ENCODE measurements around the gene HDAC4. TPM values are rescaled to one million over a fixed set of nuclear protein-coding genes. Genes with fewer than 3 reads are reported as not detected.

HDAC4 gene
- total and polyA plus RNA-seq, 4 donors: 2.9 to 37.2 (median 4.4) TPM

DNA sequence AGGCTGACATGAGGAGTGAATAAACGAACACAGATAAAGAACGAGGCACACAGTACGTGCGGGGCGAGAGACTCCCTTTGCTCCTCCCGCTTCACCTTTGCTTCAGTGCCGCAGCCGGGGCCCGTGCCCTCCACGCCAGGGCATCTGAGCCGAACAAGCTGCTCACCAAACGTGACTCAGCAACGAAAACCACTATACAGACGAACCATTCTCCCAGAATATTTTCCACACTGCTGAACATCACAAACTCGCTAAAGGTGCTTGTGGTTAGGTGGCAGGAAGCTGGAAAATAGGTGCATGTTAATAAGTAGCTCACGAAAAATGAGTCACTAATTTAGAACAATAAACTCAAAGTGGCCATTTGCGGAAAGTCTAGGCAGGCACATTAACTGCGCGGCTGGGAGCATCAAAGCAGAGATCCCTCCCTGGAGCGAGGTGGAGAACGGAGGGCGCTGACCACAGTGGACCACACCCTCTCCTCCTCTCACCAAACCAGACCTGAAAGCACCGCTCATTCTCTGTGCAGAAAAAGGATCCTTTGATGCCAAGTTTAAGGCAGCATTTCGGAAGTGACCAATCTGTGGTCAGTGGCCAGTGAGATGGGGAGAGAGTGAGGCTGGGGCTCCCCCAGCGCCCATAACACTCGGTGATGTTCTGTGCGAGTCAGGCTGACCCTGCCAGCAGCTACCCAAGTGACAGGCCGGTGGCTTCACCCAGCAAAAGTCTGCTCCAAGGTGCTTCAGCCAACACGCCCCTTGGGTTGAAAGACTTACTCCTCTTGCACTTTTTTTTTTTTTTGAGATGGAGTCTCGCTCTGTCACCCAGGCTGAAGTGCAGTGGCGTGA lies 153.2 kb downstream of the HDAC4 start:
- H3K9ac ChIP-seq (ENCODE audit: low read depth in 1 of 2, low read length in 2 of 2): no peak overlapping the region
- DNase-seq (ENCODE audit: low spot score): no peak
- no peak overlapping the region for H3K27ac ChIP-seq (ENCODE audit: low read depth in 1 of 2, low read length in 2 of 2)
- no peaks in the 10 kb centered on the region for H3K27me3 ChIP-seq (ENCODE audit: control insufficient read depth in 4 of 4, insufficient read depth in 4 of 4, low read length in 3 of 4)
- WGBS: 89% methylated on average over 31 of the region's 31 CpGs
- H3K9me3 ChIP-seq (ENCODE audit: control insufficient read depth in 4 of 4, low read length in 3 of 4): no peaks in the 10 kb centered on the region
- TF ChIP-seq HNF4G (IDR thresholded peaks at IDR 0.05) (no peak), GABPA (IDR thresholded peaks at IDR 0.05 in 1 of 2, conservative IDR thresholded peaks at IDR 0.05 in 1 of 2) (no peak), SP1 (IDR thresholded peaks at IDR 0.05) (no peak), EGR1 (IDR thresholded peaks at IDR 0.05; ENCODE audit: low read depth in 2 of 2) (no peak), NR2F2 (IDR thresholded peaks at IDR 0.05) (no peak), YY1 (IDR thresholded peaks at IDR 0.05) (no peak), FOXA2 (IDR thresholded peaks at IDR 0.05) (no peak), FOXA1 (IDR thresholded peaks at IDR 0.05) (no peak), JUND (IDR thresholded peaks at IDR 0.05) (no peak), HNF4A (conservative IDR thresholded peaks at IDR 0.05) (no peak), RXRA (IDR thresholded peaks at IDR 0.05) (no peak)
- TF ChIP-seq, protein P1, sequence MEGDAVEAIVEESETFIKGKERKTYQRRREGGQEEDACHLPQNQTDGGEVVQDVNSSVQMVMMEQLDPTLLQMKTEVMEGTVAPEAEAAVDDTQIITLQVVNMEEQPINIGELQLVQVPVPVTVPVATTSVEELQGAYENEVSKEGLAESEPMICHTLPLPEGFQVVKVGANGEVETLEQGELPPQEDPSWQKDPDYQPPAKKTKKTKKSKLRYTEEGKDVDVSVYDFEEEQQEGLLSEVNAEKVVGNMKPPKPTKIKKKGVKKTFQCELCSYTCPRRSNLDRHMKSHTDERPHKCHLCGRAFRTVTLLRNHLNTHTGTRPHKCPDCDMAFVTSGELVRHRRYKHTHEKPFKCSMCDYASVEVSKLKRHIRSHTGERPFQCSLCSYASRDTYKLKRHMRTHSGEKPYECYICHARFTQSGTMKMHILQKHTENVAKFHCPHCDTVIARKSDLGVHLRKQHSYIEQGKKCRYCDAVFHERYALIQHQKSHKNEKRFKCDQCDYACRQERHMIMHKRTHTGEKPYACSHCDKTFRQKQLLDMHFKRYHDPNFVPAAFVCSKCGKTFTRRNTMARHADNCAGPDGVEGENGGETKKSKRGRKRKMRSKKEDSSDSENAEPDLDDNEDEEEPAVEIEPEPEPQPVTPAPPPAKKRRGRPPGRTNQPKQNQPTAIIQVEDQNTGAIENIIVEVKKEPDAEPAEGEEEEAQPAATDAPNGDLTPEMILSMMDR (IDR thresholded peaks at IDR 0.05; ENCODE audit: low read depth, low read length, missing input control): no peak
- TF ChIP-seq, protein P2, sequence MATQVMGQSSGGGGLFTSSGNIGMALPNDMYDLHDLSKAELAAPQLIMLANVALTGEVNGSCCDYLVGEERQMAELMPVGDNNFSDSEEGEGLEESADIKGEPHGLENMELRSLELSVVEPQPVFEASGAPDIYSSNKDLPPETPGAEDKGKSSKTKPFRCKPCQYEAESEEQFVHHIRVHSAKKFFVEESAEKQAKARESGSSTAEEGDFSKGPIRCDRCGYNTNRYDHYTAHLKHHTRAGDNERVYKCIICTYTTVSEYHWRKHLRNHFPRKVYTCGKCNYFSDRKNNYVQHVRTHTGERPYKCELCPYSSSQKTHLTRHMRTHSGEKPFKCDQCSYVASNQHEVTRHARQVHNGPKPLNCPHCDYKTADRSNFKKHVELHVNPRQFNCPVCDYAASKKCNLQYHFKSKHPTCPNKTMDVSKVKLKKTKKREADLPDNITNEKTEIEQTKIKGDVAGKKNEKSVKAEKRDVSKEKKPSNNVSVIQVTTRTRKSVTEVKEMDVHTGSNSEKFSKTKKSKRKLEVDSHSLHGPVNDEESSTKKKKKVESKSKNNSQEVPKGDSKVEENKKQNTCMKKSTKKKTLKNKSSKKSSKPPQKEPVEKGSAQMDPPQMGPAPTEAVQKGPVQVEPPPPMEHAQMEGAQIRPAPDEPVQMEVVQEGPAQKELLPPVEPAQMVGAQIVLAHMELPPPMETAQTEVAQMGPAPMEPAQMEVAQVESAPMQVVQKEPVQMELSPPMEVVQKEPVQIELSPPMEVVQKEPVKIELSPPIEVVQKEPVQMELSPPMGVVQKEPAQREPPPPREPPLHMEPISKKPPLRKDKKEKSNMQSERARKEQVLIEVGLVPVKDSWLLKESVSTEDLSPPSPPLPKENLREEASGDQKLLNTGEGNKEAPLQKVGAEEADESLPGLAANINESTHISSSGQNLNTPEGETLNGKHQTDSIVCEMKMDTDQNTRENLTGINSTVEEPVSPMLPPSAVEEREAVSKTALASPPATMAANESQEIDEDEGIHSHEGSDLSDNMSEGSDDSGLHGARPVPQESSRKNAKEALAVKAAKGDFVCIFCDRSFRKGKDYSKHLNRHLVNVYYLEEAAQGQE (IDR thresholded peaks at IDR 0.05): no peak
- TF ChIP-seq, protein P3, sequence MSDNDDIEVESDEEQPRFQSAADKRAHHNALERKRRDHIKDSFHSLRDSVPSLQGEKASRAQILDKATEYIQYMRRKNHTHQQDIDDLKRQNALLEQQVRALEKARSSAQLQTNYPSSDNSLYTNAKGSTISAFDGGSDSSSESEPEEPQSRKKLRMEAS (IDR thresholded peaks at IDR 0.05): no peak
- H3K4me3 ChIP-seq (ENCODE audit: low read depth in 1 of 3, low read length in 3 of 3): no peak overlapping the region
- peaks cover 0 to 4% (median 2%) of the 10 kb centered on the region in 4 donors for H3K4me1 ChIP-seq (ENCODE audit: control insufficient read depth in 4 of 4, insufficient read depth in 4 of 4, low read length in 3 of 4)
- H3K36me3 ChIP-seq (ENCODE audit: control insufficient read depth in 4 of 4, insufficient read depth in 3 of 4, low read depth in 1 of 4, low read length in 3 of 4): no peaks in the 10 kb centered on the region

DNA sequence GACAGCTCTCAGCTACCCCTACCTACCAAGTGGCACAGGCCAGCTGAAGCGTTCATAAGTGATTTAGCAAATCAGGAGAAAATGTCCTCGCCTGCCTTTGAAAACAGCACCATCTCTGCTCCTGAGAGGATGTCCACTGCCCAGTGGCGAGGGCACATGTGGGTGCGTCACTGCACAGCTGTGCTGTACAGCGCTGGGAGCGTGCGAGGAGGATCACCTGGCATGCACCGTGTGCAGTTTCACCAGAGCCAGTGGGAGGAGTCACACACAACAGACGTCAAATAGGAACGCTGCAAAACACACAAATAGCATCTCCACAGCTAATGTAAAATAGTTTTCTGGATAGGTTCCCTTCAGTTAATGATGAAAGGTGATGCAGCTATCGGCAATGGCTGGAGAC lies 154.1 kb downstream of the HDAC4 start:
- Histone ChIP-seq H3K4me3 (ENCODE audit: low read depth in 1 of 3, low read length in 3 of 3) (no peak overlapping the region), H3K27ac (ENCODE audit: low read depth in 1 of 2, low read length in 2 of 2) (no peak overlapping the region), H3K9ac (ENCODE audit: low read depth in 1 of 2, low read length in 2 of 2) (no peak overlapping the region), H3K36me3 (ENCODE audit: control insufficient read depth in 4 of 4, insufficient read depth in 3 of 4, low read depth in 1 of 4, low read length in 3 of 4) (no peaks in the 10 kb centered on the region), H3K4me1 (ENCODE audit: control insufficient read depth in 4 of 4, insufficient read depth in 4 of 4, low read length in 3 of 4) (peaks cover 0 to 4% (median under 1%) of the 10 kb centered on the region in 4 donors), H3K9me3 (ENCODE audit: control insufficient read depth in 4 of 4, low read length in 3 of 4) (no peaks in the 10 kb centered on the region), H3K27me3 (ENCODE audit: control insufficient read depth in 4 of 4, insufficient read depth in 4 of 4, low read length in 3 of 4) (no peaks in the 10 kb centered on the region)
- WGBS: 84% methylated on average over 11 of the region's 11 CpGs
- no peak for DNase-seq (ENCODE audit: low spot score)
- TF ChIP-seq NR2F2 (IDR thresholded peaks at IDR 0.05) (no peak), HNF4A (conservative IDR thresholded peaks at IDR 0.05) (no peak), HNF4G (IDR thresholded peaks at IDR 0.05) (no peak), FOXA1 (IDR thresholded peaks at IDR 0.05) (no peak), FOXA2 (IDR thresholded peaks at IDR 0.05) (no peak), RXRA (IDR thresholded peaks at IDR 0.05) (no peak), SP1 (IDR thresholded peaks at IDR 0.05) (no peak), GABPA (IDR thresholded peaks at IDR 0.05 in 1 of 2, conservative IDR thresholded peaks at IDR 0.05 in 1 of 2) (no peak), YY1 (IDR thresholded peaks at IDR 0.05) (no peak), TAF1 (conservative IDR thresholded peaks at IDR 0.05) (no peak), RAD21 (IDR thresholded peaks at IDR 0.05) (no peak), EGR1 (IDR thresholded peaks at IDR 0.05; ENCODE audit: low read depth in 2 of 2) (no peak)
- TF ChIP-seq, protein P3 (IDR thresholded peaks at IDR 0.05): no peak
- TF ChIP-seq, protein P2 (IDR thresholded peaks at IDR 0.05): no peak
- TF ChIP-seq, protein P4, sequence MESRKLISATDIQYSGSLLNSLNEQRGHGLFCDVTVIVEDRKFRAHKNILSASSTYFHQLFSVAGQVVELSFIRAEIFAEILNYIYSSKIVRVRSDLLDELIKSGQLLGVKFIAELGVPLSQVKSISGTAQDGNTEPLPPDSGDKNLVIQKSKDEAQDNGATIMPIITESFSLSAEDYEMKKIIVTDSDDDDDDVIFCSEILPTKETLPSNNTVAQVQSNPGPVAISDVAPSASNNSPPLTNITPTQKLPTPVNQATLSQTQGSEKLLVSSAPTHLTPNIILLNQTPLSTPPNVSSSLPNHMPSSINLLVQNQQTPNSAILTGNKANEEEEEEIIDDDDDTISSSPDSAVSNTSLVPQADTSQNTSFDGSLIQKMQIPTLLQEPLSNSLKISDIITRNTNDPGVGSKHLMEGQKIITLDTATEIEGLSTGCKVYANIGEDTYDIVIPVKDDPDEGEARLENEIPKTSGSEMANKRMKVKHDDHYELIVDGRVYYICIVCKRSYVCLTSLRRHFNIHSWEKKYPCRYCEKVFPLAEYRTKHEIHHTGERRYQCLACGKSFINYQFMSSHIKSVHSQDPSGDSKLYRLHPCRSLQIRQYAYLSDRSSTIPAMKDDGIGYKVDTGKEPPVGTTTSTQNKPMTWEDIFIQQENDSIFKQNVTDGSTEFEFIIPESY (IDR thresholded peaks at IDR 0.05): no peak
- TF ChIP-seq, protein P5, sequence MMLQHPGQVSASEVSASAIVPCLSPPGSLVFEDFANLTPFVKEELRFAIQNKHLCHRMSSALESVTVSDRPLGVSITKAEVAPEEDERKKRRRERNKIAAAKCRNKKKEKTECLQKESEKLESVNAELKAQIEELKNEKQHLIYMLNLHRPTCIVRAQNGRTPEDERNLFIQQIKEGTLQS (IDR thresholded peaks at IDR 0.05): no peak
